Mesodermal cell (in vitro differentiated cells): ENCODE data around the gene SPIRE2.
A peak's percentile ranks its signal among the peaks of the same experiment; 100 is the strongest.

Experiments
- H3K27ac ChIP-seq: 2 replicates; pipeline ENCODE4 v1.7.0; 2013; ENCODE audit warnings: mild to moderate bottlenecking, low read depth, low read length, moderate library complexity; ENCODE audit not compliant: severe bottlenecking
- H3K36me3 ChIP-seq: 2 replicates; pipeline ENCODE4 v1.7.1; 2013; ENCODE audit warnings: mild to moderate bottlenecking, low read length, moderate library complexity; ENCODE audit not compliant: control insufficient read depth, insufficient read depth
- H3K4me1 ChIP-seq: one replicate; pipeline ENCODE4 v1.7.1; 2013; ENCODE audit warnings: mild to moderate bottlenecking, low read length; ENCODE audit not compliant: insufficient read depth, control insufficient read depth, poor library complexity, severe bottlenecking
- H3K4me3 ChIP-seq: 2 replicates; pipeline ENCODE4 v1.7.0; 2013; ENCODE audit warnings: low read length, control low read depth, mild to moderate bottlenecking; ENCODE audit not compliant: insufficient read depth, poor library complexity, severe bottlenecking; ENCODE audit errors: extremely low read depth
- H3K9me3 ChIP-seq: 2 replicates; pipeline ENCODE4 v1.7.1; 2013; ENCODE audit warnings: mild to moderate bottlenecking, low read length, moderate library complexity; ENCODE audit not compliant: control insufficient read depth
- WGBS, 2 experiments: methylation state at CpG; one replicate each; pipeline ENCODE4 v1.1.5; 2013; ENCODE audit warnings: missing lambda C conversion rate in 2 of 2; ENCODE audit not compliant: insufficient coverage in 2 of 2; 5-methylcytosine and 5-hydroxymethylcytosine counted together

Gene SPIRE2

DNA sequence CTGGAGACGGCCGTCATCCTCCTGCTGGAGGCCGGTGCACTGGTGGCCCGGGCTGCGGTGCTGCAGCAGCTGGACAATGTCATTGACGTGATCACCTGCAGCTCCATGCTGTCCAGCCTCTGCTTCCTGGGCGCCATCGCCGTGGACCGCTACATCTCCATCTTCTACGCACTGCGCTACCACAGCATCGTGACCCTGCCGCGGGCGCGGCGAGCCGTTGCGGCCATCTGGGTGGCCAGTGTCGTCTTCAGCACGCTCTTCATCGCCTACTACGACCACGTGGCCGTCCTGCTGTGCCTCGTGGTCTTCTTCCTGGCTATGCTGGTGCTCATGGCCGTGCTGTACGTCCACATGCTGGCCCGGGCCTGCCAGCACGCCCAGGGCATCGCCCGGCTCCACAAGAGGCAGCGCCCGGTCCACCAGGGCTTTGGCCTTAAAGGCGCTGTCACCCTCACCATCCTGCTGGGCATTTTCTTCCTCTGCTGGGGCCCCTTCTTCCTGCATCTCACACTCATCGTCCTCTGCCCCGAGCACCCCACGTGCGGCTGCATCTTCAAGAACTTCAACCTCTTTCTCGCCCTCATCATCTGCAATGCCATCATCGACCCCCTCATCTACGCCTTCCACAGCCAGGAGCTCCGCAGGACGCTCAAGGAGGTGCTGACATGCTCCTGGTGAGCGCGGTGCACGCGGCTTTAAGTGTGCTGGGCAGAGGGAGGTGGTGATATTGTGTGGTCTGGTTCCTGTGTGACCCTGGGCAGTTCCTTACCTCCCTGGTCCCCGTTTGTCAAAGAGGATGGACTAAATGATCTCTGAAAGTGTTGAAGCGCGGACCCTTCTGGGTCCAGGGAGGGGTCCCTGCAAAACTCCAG, 91.5 kb downstream of the SPIRE2 start:
- no peak overlapping the region for H3K27ac ChIP-seq
- WGBS, 2 experiments = 96% methylated on average over 46 to 49 of the region's 52 CpGs
- no peaks in the 10 kb centered on the region for H3K9me3 ChIP-seq
- peaks cover 27% of the 10 kb centered on the region for H3K4me1 ChIP-seq
- H3K36me3 ChIP-seq = no peaks in the 10 kb centered on the region
- H3K4me3 ChIP-seq = no peak overlapping the region

DNA sequence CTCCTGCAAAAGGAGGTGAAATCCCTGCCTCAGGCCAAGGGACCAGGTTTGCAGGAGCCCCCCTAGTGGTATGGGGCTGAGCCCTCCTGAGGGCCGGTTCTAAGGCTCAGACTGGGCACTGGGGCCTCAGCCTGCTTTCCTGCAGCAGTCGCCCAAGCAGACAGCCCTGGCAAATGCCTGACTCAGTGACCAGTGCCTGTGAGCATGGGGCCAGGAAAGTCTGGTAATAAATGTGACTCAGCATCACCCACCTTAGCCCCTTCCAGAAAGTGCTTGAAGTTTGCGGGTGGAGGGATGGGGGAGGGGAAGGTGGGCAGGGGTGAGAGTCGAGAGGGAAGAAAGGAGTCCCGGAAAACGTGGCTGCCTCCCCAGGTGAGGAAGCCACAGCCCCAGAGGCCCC, 92.4 kb downstream of the SPIRE2 start:
- Histone ChIP-seq H3K4me1 (peaks cover 27% of the 10 kb centered on the region), H3K27ac (peak overlapping the region; percentile 99), H3K9me3 (no peaks in the 10 kb centered on the region), H3K4me3 (no peak overlapping the region), H3K36me3 (no peaks in the 10 kb centered on the region)
- 43 to 61% methylated on average over 3 of the region's 6 CpGs for WGBS, 2 experiments
